HG03457 (cell line): ENCODE results near the gene MAPK4.
"Not testable (repeated sequence)": the region's sequence is repeated elsewhere in the genome, so short reads cannot be mapped to it uniquely, and the experiment has no call there.

Source experiments
- ATAC-seq: cut with Tn5 transposase; IDR thresholded peaks from one replicate; pipeline ENCODE4 v1.9.1; 2021; ENCODE audit warnings: moderate number of reproducible peaks; ENCODE audit not compliant: unreplicated experiment

MAPK4 gene

GRCh38 chr18:50748243-50749229, 188.6 kb downstream of the MAPK4 start:
- ATAC-seq = no peak

DNA sequence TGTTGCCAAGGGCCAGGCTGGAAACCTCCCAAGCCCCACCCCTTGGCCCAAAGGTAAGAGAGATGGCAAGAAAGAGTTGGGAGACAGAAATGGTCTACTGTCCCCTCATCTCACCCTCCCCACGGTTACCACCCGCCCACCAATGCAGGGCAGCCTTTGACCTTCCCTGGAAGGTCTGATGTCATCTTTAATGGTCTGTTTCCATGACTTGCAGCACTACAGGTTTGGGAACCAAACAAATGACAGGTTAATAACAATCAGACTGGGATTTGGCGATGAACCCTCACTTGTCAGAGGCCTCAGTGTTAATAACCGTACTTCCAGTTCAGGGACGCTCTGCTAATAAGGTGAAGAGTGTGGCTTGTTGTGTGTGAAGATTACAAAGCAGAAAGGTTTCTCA, 189.5 kb downstream of the MAPK4 start:
- ATAC-seq = no peak

DNA sequence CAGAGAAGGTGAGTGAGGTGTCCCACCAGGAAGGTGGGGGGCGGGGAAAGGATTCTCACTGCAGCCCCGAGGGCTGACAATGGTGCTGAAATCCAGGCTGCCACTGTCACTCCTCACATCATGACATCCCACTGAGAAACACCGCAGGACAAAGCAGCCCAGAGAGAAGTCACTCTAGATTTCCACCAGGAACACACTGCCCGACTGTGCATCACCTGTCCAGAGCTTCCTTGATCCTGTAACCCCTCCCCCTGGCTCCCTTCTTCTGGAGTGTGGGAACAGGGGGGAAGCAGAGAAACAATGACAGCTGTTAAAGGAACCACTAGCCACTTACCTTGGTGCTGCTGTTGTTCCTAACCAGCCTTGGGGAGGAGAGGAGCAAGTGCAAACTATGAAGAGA, 190.1 kb downstream of the MAPK4 start:
- no peak for ATAC-seq

DNA sequence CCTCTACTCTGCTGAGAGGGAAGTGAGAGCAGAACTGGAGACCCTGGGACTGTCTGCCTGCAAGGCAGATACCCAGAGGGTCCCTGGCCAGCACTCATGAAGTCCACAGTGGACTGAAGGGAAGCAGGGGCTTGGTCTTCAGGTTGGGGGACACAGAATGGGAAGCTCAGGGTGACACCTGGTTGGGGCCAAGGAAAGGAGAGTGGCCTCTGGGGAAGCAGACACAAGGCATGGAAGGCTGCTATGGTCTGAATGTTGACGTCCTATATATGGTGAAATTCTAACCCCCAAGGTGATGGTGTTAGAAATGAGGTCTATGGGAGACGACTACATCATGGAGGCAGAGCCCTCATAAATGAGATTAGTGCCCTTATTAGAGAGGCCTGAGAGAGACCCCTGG, 190.7 kb downstream of the MAPK4 start:
- no peak for ATAC-seq

DNA sequence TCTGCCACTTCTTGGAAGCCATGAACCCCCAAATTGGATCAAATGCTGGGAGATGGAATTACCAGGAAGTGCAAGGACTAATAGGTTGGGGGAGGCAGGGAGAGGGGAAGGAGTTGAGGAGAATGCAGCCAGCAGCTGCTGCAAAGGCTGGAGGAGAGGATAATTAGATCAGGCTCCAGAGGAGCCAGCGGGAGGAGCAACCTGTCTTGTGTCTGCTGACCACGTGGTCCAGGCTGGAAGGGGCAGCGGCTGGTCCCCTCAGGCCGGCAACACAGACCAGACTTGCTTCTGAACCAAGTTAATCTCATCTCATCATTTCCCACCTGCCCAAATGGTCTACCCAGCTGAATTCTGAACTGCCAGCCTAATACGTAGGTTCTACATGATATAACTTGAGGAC, 191.6 kb downstream of the MAPK4 start:
- no peak for ATAC-seq

DNA sequence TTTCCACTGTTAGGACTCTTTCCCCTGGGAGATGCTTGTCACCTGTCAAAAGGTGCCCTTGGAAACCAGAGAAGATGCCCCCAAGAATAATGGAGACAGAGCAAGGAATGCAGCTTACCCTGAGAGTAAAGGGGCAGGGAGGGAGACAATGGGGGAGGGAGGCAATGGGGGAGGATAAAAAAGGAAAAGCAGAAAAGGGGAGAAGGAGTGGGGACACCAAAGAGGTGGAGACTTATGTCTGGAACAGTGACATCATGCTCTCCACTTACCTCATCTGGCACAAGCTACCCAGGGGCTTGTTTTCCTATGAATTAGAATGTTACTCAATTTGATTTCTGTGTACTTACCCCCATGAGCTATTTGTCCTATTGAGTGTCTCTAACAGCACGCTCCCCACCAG, 192.1 kb downstream of the MAPK4 start:
- no peak for ATAC-seq

GRCh38 chr18:50753311-50753710, 193.4 kb downstream of the MAPK4 start:
- ATAC-seq = no peak

DNA sequence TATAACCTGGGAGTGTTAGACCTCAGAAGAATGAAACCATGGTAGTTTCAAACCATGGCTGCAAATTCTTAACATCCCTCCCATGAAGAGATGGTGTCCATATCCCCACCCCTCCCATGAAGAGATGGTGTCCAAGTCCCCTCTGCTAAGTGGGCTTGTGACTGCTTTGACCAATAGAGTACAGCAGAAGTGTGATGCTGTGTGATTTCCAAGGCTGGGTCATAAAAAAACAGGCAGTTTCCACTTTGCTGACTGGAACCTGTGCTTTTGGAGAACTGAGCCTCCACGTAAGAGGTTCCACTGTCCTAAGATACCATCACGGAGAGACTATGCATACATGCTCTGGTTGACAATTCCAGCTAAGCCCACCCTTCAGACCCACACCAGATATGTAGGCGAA, 194.4 kb downstream of the MAPK4 start:
- no peak for ATAC-seq

DNA sequence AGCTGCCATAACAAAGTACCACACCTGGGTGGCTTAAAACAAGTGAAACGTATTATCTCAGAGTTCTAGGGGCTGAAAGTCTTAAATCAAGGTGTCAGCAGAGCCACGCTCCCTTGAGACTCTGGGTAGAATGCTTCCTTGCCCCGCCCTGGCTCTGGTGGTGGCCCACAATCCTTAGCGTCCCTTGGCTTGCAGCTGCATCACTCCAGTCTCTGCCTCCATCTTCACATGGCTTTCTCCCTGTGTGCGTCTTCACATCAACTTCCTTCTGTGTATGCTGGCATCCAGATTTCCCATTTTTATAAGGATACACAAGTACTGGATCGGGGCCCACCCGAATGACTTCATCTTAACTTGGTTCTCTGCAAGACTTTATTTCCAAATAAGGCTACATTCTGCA, 197.5 kb downstream of the MAPK4 start:
- ATAC-seq = no peak

DNA sequence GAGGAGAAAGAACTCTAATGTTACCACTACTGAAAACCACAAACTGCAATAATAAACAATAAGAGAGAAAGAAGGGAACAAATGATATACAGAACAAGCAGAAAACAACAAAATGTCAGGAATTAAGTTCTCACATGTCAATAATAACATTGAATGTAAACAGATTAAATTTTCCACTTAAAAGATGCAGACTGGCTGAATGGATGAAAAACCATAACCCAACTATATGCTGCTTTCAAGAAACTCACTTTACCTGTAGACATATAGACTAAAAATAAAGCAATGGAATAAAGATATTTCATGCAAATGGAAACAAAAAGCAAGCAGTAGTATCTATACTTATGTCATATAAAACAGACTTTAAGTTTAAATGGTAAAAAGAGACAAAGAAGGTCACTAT, 209.6 kb downstream of the MAPK4 start:
- ATAC-seq = no peak

DNA sequence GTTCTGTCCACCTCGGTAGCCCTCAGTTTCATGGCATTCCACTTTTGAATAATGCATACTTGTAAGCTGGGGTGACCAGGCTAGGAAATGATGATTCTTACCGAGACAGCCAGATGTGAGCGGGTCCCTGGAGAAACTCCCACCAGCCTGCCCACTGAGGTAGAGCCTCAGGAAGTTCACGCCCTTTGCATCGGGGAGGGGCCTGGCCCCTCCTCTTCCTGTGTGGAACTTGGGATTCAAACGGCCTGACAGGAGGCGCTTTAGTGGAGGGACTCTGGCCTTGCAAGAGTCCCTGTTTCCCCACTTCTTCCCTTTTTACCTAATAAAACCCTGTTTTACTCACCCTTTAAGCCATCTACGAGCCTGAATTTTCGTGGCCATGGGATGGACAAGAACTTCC, 215.3 kb downstream of the MAPK4 start:
- no peak for ATAC-seq

- ATAC-seq = no peak
Measured at GRCh38 chr18:50775726-50776125, 215.8 kb downstream of the MAPK4 start.

- ATAC-seq = no peak
Measured at GRCh38 chr18:50776383-50776782, 216.5 kb downstream of the MAPK4 start.

DNA sequence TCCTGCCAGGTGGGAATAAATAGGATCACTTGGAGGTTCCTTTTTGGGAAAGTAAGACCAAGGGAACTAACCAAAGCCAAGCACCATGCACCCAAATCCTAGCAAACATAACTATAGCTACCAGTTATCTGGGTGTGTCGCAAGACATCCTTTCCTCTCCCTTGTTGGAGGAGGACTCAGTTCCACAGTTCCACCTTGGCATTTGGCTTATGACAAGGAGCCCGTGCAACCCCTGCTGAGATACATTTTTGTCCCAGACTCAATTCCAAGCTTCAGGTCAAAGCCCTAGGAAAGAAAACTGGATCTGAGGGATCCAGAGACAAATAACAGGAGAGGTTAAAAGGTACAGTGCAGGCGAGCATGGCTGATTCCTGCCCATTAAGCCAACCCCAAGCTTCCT, 219.1 kb downstream of the MAPK4 start:
- ATAC-seq = not testable (repeated sequence)
